HK-2 (cell line): ENCODE data around the gene NFX1.
"Not testable (repeated sequence)": the region's sequence is repeated elsewhere in the genome, so short reads cannot be mapped to it uniquely, and the experiment has no call there.

Experiments
- DNase-seq: peaks from one replicate; pipeline ENCODE4 v3.0.0-alpha.2; 2018; ENCODE audit not compliant: unreplicated experiment

The NFX1 gene

GRCh38 chr9:33310748-33311147 lies 20.4 kb downstream of the NFX1 start:
- DNase-seq, result no peak

- DNase-seq, result no peak
Observed at GRCh38 chr9:33311953-33312352, 21.6 kb downstream of the NFX1 start.

GRCh38 chr9:33315371-33315770 lies 25.1 kb downstream of the NFX1 start:
- no peak for DNase-seq

- not testable (repeated sequence) for DNase-seq
Observed at GRCh38 chr9:33317136-33317535, 26.8 kb downstream of the NFX1 start.

GRCh38 chr9:33318225-33318624 lies 27.9 kb downstream of the NFX1 start:
- no peak for DNase-seq

GRCh38 chr9:33318781-33319180 lies 28.5 kb downstream of the NFX1 start:
- DNase-seq, result no peak

- no peak for DNase-seq
Observed at GRCh38 chr9:33320230-33320567, 29.9 kb downstream of the NFX1 start.

- no peak for DNase-seq
Observed at GRCh38 chr9:33320568-33321261, 30.4 kb downstream of the NFX1 start.

- peak; percentile 78 for DNase-seq
Observed at GRCh38 chr9:33329117-33329563, 38.8 kb downstream of the NFX1 start.

- DNase-seq, result no peak
Observed at GRCh38 chr9:33329979-33330378, 39.7 kb downstream of the NFX1 start.

GRCh38 chr9:33331377-33331891 lies 41.1 kb downstream of the NFX1 start:
- DNase-seq, result no peak

- no peak for DNase-seq
Observed at GRCh38 chr9:33332011-33332410, 41.7 kb downstream of the NFX1 start.

- DNase-seq, result not testable (repeated sequence)
Observed at GRCh38 chr9:33332956-33333355, 42.6 kb downstream of the NFX1 start.

GRCh38 chr9:33340186-33340585 lies 49.9 kb downstream of the NFX1 start:
- no peak for DNase-seq

- DNase-seq, result no peak
Observed at GRCh38 chr9:33341182-33341581, 50.9 kb downstream of the NFX1 start.

- no peak for DNase-seq
Observed at GRCh38 chr9:33344145-33344544, 53.8 kb downstream of the NFX1 start.

- no peak for DNase-seq
Observed at GRCh38 chr9:33346564-33346963, 56.2 kb downstream of the NFX1 start.

- DNase-seq, result no peak
Observed at GRCh38 chr9:33348998-33349397, 58.7 kb downstream of the NFX1 start.

- no peak for DNase-seq
Observed at GRCh38 chr9:33349743-33350142, 59.4 kb downstream of the NFX1 start.

GRCh38 chr9:33350310-33350709 lies 60.0 kb downstream of the NFX1 start:
- no peak for DNase-seq

- no peak for DNase-seq
Observed at GRCh38 chr9:33351547-33351946, 61.2 kb downstream of the NFX1 start.

GRCh38 chr9:33354651-33355211 lies 64.4 kb downstream of the NFX1 start:
- DNase-seq, result no peak

- DNase-seq, result no peak
Observed at GRCh38 chr9:33355933-33356332, 65.6 kb downstream of the NFX1 start.

- not testable (repeated sequence) for DNase-seq
Observed at GRCh38 chr9:33358641-33359040, 68.3 kb downstream of the NFX1 start.
